ENCODE data around the gene ALKBH3. TPM values are rescaled to one million over a fixed set of nuclear protein-coding genes. Genes with fewer than 3 reads are reported as not detected.

ALKBH3 gene
- total RNA-seq, 1 experiment from 2014 or later = 13.3 TPM

GRCh38 chr11:43959321-43959995 lies 78.8 kb downstream of the ALKBH3 start:
- TF ChIP-seq IRF1 (CRISPR knock-in tag; IDR thresholded peaks at IDR 0.05) (no peak), ZNF281 (CRISPR knock-in tag; IDR thresholded peaks at IDR 0.05) (peak; percentile 81), MAX (CRISPR knock-in tag; IDR thresholded peaks at IDR 0.05) (0 out of 2 replicates have a peak, but pooled peaks have one; percentile 29), TEAD4 (CRISPR knock-in tag; IDR thresholded peaks at IDR 0.05) (no peak)
- ATAC-seq (peak; percentile 75), DNase-seq (ENCODE audit: low spot score) (no peak)
- peaks cover 3% of the 10 kb centered on the region; the same call in 1 of the 2 replicates for H3K27me3 Mint-ChIP-seq (ENCODE audit: low read depth)
- ChIA-PET CTCF (interaction anchor here (0.9 to 2.6 kb wide), 2 partner anchors 11 to 15 kb away, joined by 4 to 9 read pairs; no protein-coding TSS in a partner anchor), POLR2A (no interaction called here)
- H3K9me3 Mint-ChIP-seq = peaks cover 14% of the 10 kb centered on the region
- peaks cover 62% of the 10 kb centered on the region for H3K4me1 Mint-ChIP-seq
- H3K4me3 Mint-ChIP-seq = no peak overlapping the region
- H3K36me3 Mint-ChIP-seq = peaks cover 9% of the 10 kb centered on the region; the same call in 1 of the 2 replicates
- peak overlapping the region; percentile 61 for H3K27ac Mint-ChIP-seq

GRCh38 chr11:43962383-43963278 lies 82.0 kb downstream of the ALKBH3 start:
- Mint-ChIP-seq H3K4me3 (no peak overlapping the region), H3K4me1 (peaks cover 36% of the 10 kb centered on the region), H3K27me3 (ENCODE audit: low read depth) (peaks cover 3% of the 10 kb centered on the region; the same call in 1 of the 2 replicates), H3K9me3 (peaks cover 28% of the 10 kb centered on the region), H3K27ac (no peak overlapping the region), H3K36me3 (peaks cover 9% of the 10 kb centered on the region)
- no peak for ATAC-seq
- POLR2A ChIA-PET = no interaction called here
- TF ChIP-seq TP53 (CRISPR knock-in tag; IDR thresholded peaks at IDR 0.05) = no peak
- no peak for TF ChIP-seq ZNF671 (CRISPR knock-in tag; IDR thresholded peaks at IDR 0.05)
- no peak for TF ChIP-seq STAT6 (CRISPR knock-in tag; conservative IDR thresholded peaks at IDR 0.05; ENCODE audit: low read depth)
- TF ChIP-seq GRHL2 (CRISPR knock-in tag; IDR thresholded peaks at IDR 0.05; ENCODE audit: insufficient replicate concordance, severe bottlenecking) = no peak
- no peak for DNase-seq (ENCODE audit: low spot score)
- CTCF ChIA-PET = interaction anchor here (1.0 to 1.2 kb wide), 3 partner anchors 17 to 133 kb away, joined by 3 to 4 read pairs (median 4); partner anchors contain the start of gene EXT2

- peaks cover 3% of the 10 kb centered on the region; the same call in 1 of the 2 replicates for H3K27me3 Mint-ChIP-seq (ENCODE audit: low read depth)
- TF ChIP-seq MYBL2 (CRISPR knock-in tag; IDR thresholded peaks at IDR 0.05) (no peak), KAT7 (CRISPR knock-in tag; IDR thresholded peaks at IDR 0.05; ENCODE audit: borderline replicate concordance) (no peak), ELF4 (CRISPR knock-in tag; IDR thresholded peaks at IDR 0.05; ENCODE audit: low read depth) (no peak), ZNF425 (CRISPR knock-in tag; conservative IDR thresholded peaks at IDR 0.05) (no peak), ATF6 (CRISPR knock-in tag; IDR thresholded peaks at IDR 0.05) (no peak), SMAD3 (CRISPR knock-in tag; IDR thresholded peaks at IDR 0.05; ENCODE audit: borderline replicate concordance) (no peak), JAZF1 (CRISPR knock-in tag; IDR thresholded peaks at IDR 0.05) (no peak), TP53 (CRISPR knock-in tag; IDR thresholded peaks at IDR 0.05) (no peak), ZNF671 (CRISPR knock-in tag; IDR thresholded peaks at IDR 0.05) (no peak), GRHL2 (CRISPR knock-in tag; IDR thresholded peaks at IDR 0.05; ENCODE audit: insufficient replicate concordance, severe bottlenecking) (no peak)
- H3K27ac Mint-ChIP-seq = no peak overlapping the region
- CTCF ChIA-PET = interaction anchor here (1.1 to 1.2 kb wide), 2 partner anchors 18 to 22 kb away, joined by 3 to 4 read pairs; no protein-coding TSS in a partner anchor
- no peak overlapping the region for H3K4me3 Mint-ChIP-seq
- DNase-seq (ENCODE audit: low spot score) (no peak), ATAC-seq (no peak)
- H3K9me3 Mint-ChIP-seq = peaks cover 26% of the 10 kb centered on the region
- POLR2A ChIA-PET = no interaction called here
- peaks cover 8% of the 10 kb centered on the region for H3K36me3 Mint-ChIP-seq
- H3K4me1 Mint-ChIP-seq = peaks cover 31% of the 10 kb centered on the region
Observed at GRCh38 chr11:43963279-43963620, 82.6 kb downstream of the ALKBH3 start.

Measured in WTC11 (cell line).